ENCODE results near the gene AXIN1.
A peak's percentile ranks its signal among the peaks of the same experiment; 100 is the strongest.

Gene AXIN1

GRCh38 chr16:293043-293775 is 59.3 kb downstream of the AXIN1 start:
- peaks cover 7% of the 10 kb centered on the region for H3K36me3 ChIP-seq (ENCODE audit: control insufficient read depth, insufficient read depth, low read length)
- H3K4me1 ChIP-seq (ENCODE audit: control insufficient read depth, insufficient read depth, low read length): no peaks in the 10 kb centered on the region
- H3K9ac ChIP-seq (ENCODE audit: low read length): no peak overlapping the region
- no peaks in the 10 kb centered on the region for H3K27me3 ChIP-seq (ENCODE audit: control insufficient read depth, insufficient read depth, low read length)
- H3K4me3 ChIP-seq (ENCODE audit: low read length): no peak overlapping the region
- H3K9me3 ChIP-seq (ENCODE audit: control insufficient read depth, low read length): no peaks in the 10 kb centered on the region

GRCh38 chr16:291539-291938 is 61.0 kb downstream of the AXIN1 start:
- no peak overlapping the region for H3K9ac ChIP-seq (ENCODE audit: low read length)
- H3K9me3 ChIP-seq (ENCODE audit: control insufficient read depth, low read length): no peaks in the 10 kb centered on the region
- peaks cover 5% of the 10 kb centered on the region for H3K4me1 ChIP-seq (ENCODE audit: control insufficient read depth, insufficient read depth, low read length)
- H3K36me3 ChIP-seq (ENCODE audit: control insufficient read depth, insufficient read depth, low read length): peaks cover 7% of the 10 kb centered on the region
- no peaks in the 10 kb centered on the region for H3K27me3 ChIP-seq (ENCODE audit: control insufficient read depth, insufficient read depth, low read length)
- no peak overlapping the region for H3K4me3 ChIP-seq (ENCODE audit: low read length)

GRCh38 chr16:290681-291405 is 61.7 kb downstream of the AXIN1 start:
- Histone ChIP-seq H3K4me3 (ENCODE audit: low read length) (no peak overlapping the region), H3K9ac (ENCODE audit: low read length) (no peak overlapping the region), H3K36me3 (ENCODE audit: control insufficient read depth, insufficient read depth, low read length) (peaks cover 7% of the 10 kb centered on the region)

GRCh38 chr16:290015-290680 is 62.4 kb downstream of the AXIN1 start:
- Histone ChIP-seq H3K4me1 (ENCODE audit: control insufficient read depth, insufficient read depth, low read length) (peaks cover 5% of the 10 kb centered on the region), H3K36me3 (ENCODE audit: control insufficient read depth, insufficient read depth, low read length) (peaks cover 7% of the 10 kb centered on the region), H3K4me3 (ENCODE audit: low read length) (no peak overlapping the region), H3K9me3 (ENCODE audit: control insufficient read depth, low read length) (no peaks in the 10 kb centered on the region), H3K9ac (ENCODE audit: low read length) (no peak overlapping the region), H3K27me3 (ENCODE audit: control insufficient read depth, insufficient read depth, low read length) (no peaks in the 10 kb centered on the region)

More at GRCh38 chr16:290681-291405, 61.7 kb downstream of the AXIN1 start:
- Histone ChIP-seq H3K27me3 (ENCODE audit: control insufficient read depth, insufficient read depth, low read length) (no peaks in the 10 kb centered on the region), H3K9me3 (ENCODE audit: control insufficient read depth, low read length) (no peaks in the 10 kb centered on the region), H3K4me1 (ENCODE audit: control insufficient read depth, insufficient read depth, low read length) (peaks cover 5% of the 10 kb centered on the region)

- peaks cover 7% of the 10 kb centered on the region for H3K36me3 ChIP-seq (ENCODE audit: control insufficient read depth, insufficient read depth, low read length)
These were observed 63.0 kb downstream of the AXIN1 start for GRCh38 chr16:289395-289997.

GRCh38 chr16:287981-288920 is 64.3 kb downstream of the AXIN1 start:
- no peaks in the 10 kb centered on the region for H3K27me3 ChIP-seq (ENCODE audit: control insufficient read depth, insufficient read depth, low read length)
- no peak overlapping the region for H3K4me3 ChIP-seq (ENCODE audit: low read length)
- no peaks in the 10 kb centered on the region for H3K9me3 ChIP-seq (ENCODE audit: control insufficient read depth, low read length)
- peaks cover 7% of the 10 kb centered on the region for H3K36me3 ChIP-seq (ENCODE audit: control insufficient read depth, insufficient read depth, low read length)
- peaks cover 6% of the 10 kb centered on the region for H3K4me1 ChIP-seq (ENCODE audit: control insufficient read depth, insufficient read depth, low read length)
- H3K9ac ChIP-seq (ENCODE audit: low read length): no peak overlapping the region

More at GRCh38 chr16:289395-289997, 63.0 kb downstream of the AXIN1 start:
- peaks cover 5% of the 10 kb centered on the region for H3K4me1 ChIP-seq (ENCODE audit: control insufficient read depth, insufficient read depth, low read length)
- no peaks in the 10 kb centered on the region for H3K27me3 ChIP-seq (ENCODE audit: control insufficient read depth, insufficient read depth, low read length)
- no peaks in the 10 kb centered on the region for H3K9me3 ChIP-seq (ENCODE audit: control insufficient read depth, low read length)
- no peak overlapping the region for H3K9ac ChIP-seq (ENCODE audit: low read length)
- no peak overlapping the region for H3K4me3 ChIP-seq (ENCODE audit: low read length)

GRCh38 chr16:287298-287811 is 65.2 kb downstream of the AXIN1 start:
- no peaks in the 10 kb centered on the region for H3K9me3 ChIP-seq (ENCODE audit: control insufficient read depth, low read length)
- H3K27me3 ChIP-seq (ENCODE audit: control insufficient read depth, insufficient read depth, low read length): no peaks in the 10 kb centered on the region
- H3K4me1 ChIP-seq (ENCODE audit: control insufficient read depth, insufficient read depth, low read length): peaks cover 12% of the 10 kb centered on the region
- H3K4me3 ChIP-seq (ENCODE audit: low read length): no peak overlapping the region
- H3K9ac ChIP-seq (ENCODE audit: low read length): peak overlapping the region; percentile 15
- peaks cover 7% of the 10 kb centered on the region for H3K36me3 ChIP-seq (ENCODE audit: control insufficient read depth, insufficient read depth, low read length)

- Histone ChIP-seq H3K4me3 (ENCODE audit: low read length) (no peak overlapping the region), H3K9me3 (ENCODE audit: control insufficient read depth, low read length) (no peaks in the 10 kb centered on the region), H3K9ac (ENCODE audit: low read length) (no peak overlapping the region), H3K4me1 (ENCODE audit: control insufficient read depth, insufficient read depth, low read length) (peaks cover 12% of the 10 kb centered on the region), H3K27me3 (ENCODE audit: control insufficient read depth, insufficient read depth, low read length) (peaks cover 3% of the 10 kb centered on the region), H3K36me3 (ENCODE audit: control insufficient read depth, insufficient read depth, low read length) (peaks cover 7% of the 10 kb centered on the region)
These were observed 65.8 kb downstream of the AXIN1 start for GRCh38 chr16:286491-287297.

GRCh38 chr16:285146-286055 is 67.1 kb downstream of the AXIN1 start:
- Histone ChIP-seq H3K27me3 (ENCODE audit: control insufficient read depth, insufficient read depth, low read length) (peaks cover 14% of the 10 kb centered on the region), H3K9ac (ENCODE audit: low read length) (no peak overlapping the region), H3K9me3 (ENCODE audit: control insufficient read depth, low read length) (no peaks in the 10 kb centered on the region), H3K4me1 (ENCODE audit: control insufficient read depth, insufficient read depth, low read length) (peaks cover 18% of the 10 kb centered on the region), H3K4me3 (ENCODE audit: low read length) (no peak overlapping the region), H3K36me3 (ENCODE audit: control insufficient read depth, insufficient read depth, low read length) (peaks cover 5% of the 10 kb centered on the region)

All from mucosa of stomach (tissue), 1 donor.